ENCODE results near the gene CDC25B. TPM values are rescaled to one million over a fixed set of nuclear protein-coding genes. Genes with fewer than 3 reads are reported as not detected.

CDC25B gene
- polyA plus RNA-seq, 2 of the 4 experiments (the other 2 are of a cell fraction), result 136 to 150 TPM

DNA sequence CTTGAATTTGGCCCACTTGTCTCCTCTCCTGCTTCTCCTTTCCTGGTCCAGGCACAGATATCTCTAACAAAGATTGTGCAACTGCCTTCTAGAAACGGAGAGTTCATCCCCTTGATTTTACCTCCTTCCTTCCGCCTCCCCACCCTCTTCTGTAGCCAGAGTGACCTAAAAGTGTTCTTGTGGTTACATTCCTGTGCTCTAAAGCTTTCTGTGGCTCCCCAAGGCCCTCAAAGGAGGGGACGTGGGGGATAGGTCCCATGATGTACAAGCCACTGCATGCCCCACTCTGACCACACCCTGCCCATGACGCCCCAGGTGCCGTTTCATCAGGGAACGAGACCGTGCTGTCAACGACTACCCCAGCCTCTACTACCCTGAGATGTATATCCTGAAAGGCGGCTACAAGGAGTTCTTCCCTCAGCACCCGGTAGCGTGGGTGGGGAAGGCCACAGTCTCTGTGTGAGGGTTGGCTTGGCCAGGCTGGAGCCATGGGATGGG lies 8.2 kb downstream of the CDC25B start:
- ATAC-seq (no peak), FAIRE-seq (no peak), DNase-seq (ENCODE audit: low read depth in 1 of 2, low spot score in 1 of 2) (no peak)
- H3K9me3 ChIP-seq, result peaks cover 4% of the 10 kb centered on the region
- H3K4me3 ChIP-seq, result no peak overlapping the region
- ChIA-PET CTCF (interaction anchor here (2.0 kb wide), 1 partner anchor 51 kb away, joined by 8 read pairs; no protein-coding TSS in a partner anchor), POLR2A (interaction anchor here (1.0 kb wide), 1 partner anchor 8 kb away, joined by 3 read pairs; the partner anchor contains the start of gene CDC25B)
- 91% methylated on average over 11 of the region's 11 CpGs for WGBS (ENCODE audit: missing lambda C conversion rate)
- TF ChIP-seq CEBPB (IDR thresholded peaks at IDR 0.05), result peak in 1 of 2 experiments; percentile 55; a peak in 3 of 4 replicates
- no peak for TF ChIP-seq BHLHE40 (IDR thresholded peaks at IDR 0.05; ENCODE audit: low read depth, low read length)
- peaks cover 84% of the 10 kb centered on the region for H3K4me1 ChIP-seq
- H3K27ac ChIP-seq, result peak overlapping the region; percentile 95 to 99; a peak in 5 of 6 replicates
- no peak overlapping the region for H3K4me2 ChIP-seq

DNA sequence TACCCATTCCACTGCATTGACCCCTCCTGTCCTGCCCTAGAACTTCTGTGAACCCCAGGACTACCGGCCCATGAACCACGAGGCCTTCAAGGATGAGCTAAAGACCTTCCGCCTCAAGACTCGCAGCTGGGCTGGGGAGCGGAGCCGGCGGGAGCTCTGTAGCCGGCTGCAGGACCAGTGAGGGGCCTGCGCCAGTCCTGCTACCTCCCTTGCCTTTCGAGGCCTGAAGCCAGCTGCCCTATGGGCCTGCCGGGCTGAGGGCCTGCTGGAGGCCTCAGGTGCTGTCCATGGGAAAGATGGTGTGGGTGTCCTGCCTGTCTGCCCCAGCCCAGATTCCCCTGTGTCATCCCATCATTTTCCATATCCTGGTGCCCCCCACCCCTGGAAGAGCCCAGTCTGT lies 8.7 kb downstream of the CDC25B start:
- peaks cover 4% of the 10 kb centered on the region for H3K9me3 ChIP-seq
- H3K4me2 ChIP-seq, result no peak overlapping the region
- DNase-seq (ENCODE audit: low read depth in 1 of 2, low spot score in 1 of 2) (no peak), FAIRE-seq (no peak), ATAC-seq (no peak)
- 94% methylated on average over 11 of the region's 11 CpGs for WGBS (ENCODE audit: missing lambda C conversion rate)
- H3K4me3 ChIP-seq, result no peak overlapping the region
- H3K4me1 ChIP-seq, result peaks cover 82% of the 10 kb centered on the region
- peak overlapping the region; percentile 95 to 99 for H3K27ac ChIP-seq
- ChIA-PET CTCF (interaction anchor here (2.0 kb wide), 1 partner anchor 50 kb away, joined by 8 read pairs; no protein-coding TSS in a partner anchor), POLR2A (interaction anchor here (1.0 kb wide), 1 partner anchor 9 kb away, joined by 3 read pairs; the partner anchor contains the start of gene CDC25B)
- TF ChIP-seq, protein P1, sequence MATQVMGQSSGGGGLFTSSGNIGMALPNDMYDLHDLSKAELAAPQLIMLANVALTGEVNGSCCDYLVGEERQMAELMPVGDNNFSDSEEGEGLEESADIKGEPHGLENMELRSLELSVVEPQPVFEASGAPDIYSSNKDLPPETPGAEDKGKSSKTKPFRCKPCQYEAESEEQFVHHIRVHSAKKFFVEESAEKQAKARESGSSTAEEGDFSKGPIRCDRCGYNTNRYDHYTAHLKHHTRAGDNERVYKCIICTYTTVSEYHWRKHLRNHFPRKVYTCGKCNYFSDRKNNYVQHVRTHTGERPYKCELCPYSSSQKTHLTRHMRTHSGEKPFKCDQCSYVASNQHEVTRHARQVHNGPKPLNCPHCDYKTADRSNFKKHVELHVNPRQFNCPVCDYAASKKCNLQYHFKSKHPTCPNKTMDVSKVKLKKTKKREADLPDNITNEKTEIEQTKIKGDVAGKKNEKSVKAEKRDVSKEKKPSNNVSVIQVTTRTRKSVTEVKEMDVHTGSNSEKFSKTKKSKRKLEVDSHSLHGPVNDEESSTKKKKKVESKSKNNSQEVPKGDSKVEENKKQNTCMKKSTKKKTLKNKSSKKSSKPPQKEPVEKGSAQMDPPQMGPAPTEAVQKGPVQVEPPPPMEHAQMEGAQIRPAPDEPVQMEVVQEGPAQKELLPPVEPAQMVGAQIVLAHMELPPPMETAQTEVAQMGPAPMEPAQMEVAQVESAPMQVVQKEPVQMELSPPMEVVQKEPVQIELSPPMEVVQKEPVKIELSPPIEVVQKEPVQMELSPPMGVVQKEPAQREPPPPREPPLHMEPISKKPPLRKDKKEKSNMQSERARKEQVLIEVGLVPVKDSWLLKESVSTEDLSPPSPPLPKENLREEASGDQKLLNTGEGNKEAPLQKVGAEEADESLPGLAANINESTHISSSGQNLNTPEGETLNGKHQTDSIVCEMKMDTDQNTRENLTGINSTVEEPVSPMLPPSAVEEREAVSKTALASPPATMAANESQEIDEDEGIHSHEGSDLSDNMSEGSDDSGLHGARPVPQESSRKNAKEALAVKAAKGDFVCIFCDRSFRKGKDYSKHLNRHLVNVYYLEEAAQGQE (IDR thresholded peaks at IDR 0.05), result no peak
- TF ChIP-seq HOXB5 (CRISPR knock-in tag; IDR thresholded peaks at IDR 0.05) (no peak), TFCP2L1 (CRISPR knock-in tag; IDR thresholded peaks at IDR 0.05) (no peak), PHF8 (IDR thresholded peaks at IDR 0.05; ENCODE audit: borderline replicate concordance, low read depth) (no peak), RARB (CRISPR knock-in tag; IDR thresholded peaks at IDR 0.05) (no peak), NPAS2 (CRISPR knock-in tag; IDR thresholded peaks at IDR 0.05; ENCODE audit: borderline replicate concordance) (no peak), BHLHE40 (IDR thresholded peaks at IDR 0.05; ENCODE audit: low read depth, low read length) (no peak), FOXS1 (CRISPR knock-in tag; IDR thresholded peaks at IDR 0.05) (no peak)
- TF ChIP-seq, protein P2, sequence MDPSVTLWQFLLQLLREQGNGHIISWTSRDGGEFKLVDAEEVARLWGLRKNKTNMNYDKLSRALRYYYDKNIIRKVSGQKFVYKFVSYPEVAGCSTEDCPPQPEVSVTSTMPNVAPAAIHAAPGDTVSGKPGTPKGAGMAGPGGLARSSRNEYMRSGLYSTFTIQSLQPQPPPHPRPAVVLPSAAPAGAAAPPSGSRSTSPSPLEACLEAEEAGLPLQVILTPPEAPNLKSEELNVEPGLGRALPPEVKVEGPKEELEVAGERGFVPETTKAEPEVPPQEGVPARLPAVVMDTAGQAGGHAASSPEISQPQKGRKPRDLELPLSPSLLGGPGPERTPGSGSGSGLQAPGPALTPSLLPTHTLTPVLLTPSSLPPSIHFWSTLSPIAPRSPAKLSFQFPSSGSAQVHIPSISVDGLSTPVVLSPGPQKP (IDR thresholded peaks at IDR 0.05; ENCODE audit: low read depth, low read length), result no peak

DNA sequence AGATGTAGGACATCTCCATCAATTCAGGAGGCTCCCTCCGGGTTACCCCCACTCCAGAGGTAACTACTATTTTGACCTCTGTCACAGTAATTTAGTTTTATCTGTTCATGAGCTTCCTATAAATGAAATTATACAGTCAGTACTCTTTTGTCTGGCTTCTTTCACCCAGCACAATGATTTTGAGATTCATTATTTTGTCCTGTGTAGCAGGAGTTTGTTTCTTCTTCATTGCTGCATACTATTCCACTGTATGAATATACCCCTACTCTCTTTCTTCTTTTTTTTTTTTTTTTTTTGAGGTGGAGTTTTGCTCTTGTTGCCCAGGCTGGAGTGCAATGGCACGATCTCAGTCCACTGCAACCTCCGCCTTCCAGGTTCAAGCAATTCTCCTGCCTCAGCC lies 12.4 kb downstream of the CDC25B start:
- Histone ChIP-seq H3K4me1 (peaks cover 83% of the 10 kb centered on the region), H3K27ac (peak overlapping the region; percentile 95 to 99), H3K4me3 (peak overlapping the region; percentile 13; the same call in 1 of the 3 replicates), H3K4me2 (peak overlapping the region; percentile 88), H3K9me3 (peaks cover 4% of the 10 kb centered on the region)
- DNase-seq (ENCODE audit: low read depth in 1 of 2, low spot score in 1 of 2) (no peak), FAIRE-seq (no peak), ATAC-seq (no peak)
- WGBS (ENCODE audit: missing lambda C conversion rate), result 72% methylated on average over 3 of the region's 3 CpGs
- POLR2A ChIA-PET, result no interaction called here
- CTCF ChIA-PET, result no interaction called here
- TF ChIP-seq EHF (CRISPR knock-in tag; IDR thresholded peaks at IDR 0.05) (no peak), HDAC2 (IDR thresholded peaks at IDR 0.05) (peak; percentile 74; the same call in 1 of the 2 replicates), FOSB (CRISPR knock-in tag; IDR thresholded peaks at IDR 0.05) (no peak), HOXA7 (CRISPR knock-in tag; IDR thresholded peaks at IDR 0.05) (no peak), RFX5 (IDR thresholded peaks at IDR 0.05) (no peak), CHD2 (IDR thresholded peaks at IDR 0.05; ENCODE audit: low read length, partially characterized antibody) (no peak), KDM1A (IDR thresholded peaks at IDR 0.05; ENCODE audit: low read depth) (peak; percentile 87), FOXS1 (CRISPR knock-in tag; IDR thresholded peaks at IDR 0.05) (no peak), POLR2AphosphoS2 (conservative IDR thresholded peaks at IDR 0.05; ENCODE audit: low read length) (no peak), CHD4 (IDR thresholded peaks at IDR 0.05; ENCODE audit: borderline replicate concordance) (no peak)
- TF ChIP-seq, protein P3, sequence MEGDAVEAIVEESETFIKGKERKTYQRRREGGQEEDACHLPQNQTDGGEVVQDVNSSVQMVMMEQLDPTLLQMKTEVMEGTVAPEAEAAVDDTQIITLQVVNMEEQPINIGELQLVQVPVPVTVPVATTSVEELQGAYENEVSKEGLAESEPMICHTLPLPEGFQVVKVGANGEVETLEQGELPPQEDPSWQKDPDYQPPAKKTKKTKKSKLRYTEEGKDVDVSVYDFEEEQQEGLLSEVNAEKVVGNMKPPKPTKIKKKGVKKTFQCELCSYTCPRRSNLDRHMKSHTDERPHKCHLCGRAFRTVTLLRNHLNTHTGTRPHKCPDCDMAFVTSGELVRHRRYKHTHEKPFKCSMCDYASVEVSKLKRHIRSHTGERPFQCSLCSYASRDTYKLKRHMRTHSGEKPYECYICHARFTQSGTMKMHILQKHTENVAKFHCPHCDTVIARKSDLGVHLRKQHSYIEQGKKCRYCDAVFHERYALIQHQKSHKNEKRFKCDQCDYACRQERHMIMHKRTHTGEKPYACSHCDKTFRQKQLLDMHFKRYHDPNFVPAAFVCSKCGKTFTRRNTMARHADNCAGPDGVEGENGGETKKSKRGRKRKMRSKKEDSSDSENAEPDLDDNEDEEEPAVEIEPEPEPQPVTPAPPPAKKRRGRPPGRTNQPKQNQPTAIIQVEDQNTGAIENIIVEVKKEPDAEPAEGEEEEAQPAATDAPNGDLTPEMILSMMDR (IDR thresholded peaks at IDR 0.05), result 0 out of 3 replicates have a peak, but pooled peaks have one; percentile 10
- TF ChIP-seq, protein P4, sequence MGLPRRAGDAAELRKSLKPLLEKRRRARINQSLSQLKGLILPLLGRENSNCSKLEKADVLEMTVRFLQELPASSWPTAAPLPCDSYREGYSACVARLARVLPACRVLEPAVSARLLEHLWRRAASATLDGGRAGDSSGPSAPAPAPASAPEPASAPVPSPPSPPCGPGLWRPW (IDR thresholded peaks at IDR 0.05), result no peak
- TF ChIP-seq, protein P5, sequence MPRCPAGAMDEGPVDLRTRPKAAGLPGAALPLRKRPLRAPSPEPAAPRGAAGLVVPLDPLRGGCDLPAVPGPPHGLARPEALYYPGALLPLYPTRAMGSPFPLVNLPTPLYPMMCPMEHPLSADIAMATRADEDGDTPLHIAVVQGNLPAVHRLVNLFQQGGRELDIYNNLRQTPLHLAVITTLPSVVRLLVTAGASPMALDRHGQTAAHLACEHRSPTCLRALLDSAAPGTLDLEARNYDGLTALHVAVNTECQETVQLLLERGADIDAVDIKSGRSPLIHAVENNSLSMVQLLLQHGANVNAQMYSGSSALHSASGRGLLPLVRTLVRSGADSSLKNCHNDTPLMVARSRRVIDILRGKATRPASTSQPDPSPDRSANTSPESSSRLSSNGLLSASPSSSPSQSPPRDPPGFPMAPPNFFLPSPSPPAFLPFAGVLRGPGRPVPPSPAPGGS (IDR thresholded peaks at IDR 0.05), result 0 out of 3 replicates have a peak, but pooled peaks have one; percentile 15
- TF ChIP-seq, protein P6, sequence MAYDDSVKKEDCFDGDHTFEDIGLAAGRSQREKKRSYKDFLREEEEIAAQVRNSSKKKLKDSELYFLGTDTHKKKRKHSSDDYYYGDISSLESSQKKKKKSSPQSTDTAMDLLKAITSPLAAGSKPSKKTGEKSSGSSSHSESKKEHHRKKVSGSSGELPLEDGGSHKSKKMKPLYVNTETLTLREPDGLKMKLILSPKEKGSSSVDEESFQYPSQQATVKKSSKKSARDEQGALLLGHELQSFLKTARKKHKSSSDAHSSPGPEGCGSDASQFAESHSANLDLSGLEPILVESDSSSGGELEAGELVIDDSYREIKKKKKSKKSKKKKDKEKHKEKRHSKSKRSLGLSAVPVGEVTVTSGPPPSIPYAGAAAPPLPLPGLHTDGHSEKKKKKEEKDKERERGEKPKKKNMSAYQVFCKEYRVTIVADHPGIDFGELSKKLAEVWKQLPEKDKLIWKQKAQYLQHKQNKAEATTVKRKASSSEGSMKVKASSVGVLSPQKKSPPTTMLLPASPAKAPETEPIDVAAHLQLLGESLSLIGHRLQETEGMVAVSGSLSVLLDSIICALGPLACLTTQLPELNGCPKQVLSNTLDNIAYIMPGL (CRISPR knock-in tag; IDR thresholded peaks at IDR 0.05; ENCODE audit: borderline replicate concordance), result no peak
